HT1080 (cell line): Measurements from ENCODE around the gene HOXC9. TPM values are rescaled to one million over a fixed set of nuclear protein-coding genes. Genes with fewer than 3 reads are reported as not detected.

Source experiments
- DNase-seq: peaks from one replicate; pipeline ENCODE4 v3.0.0-alpha.2; 2015; ENCODE audit warnings: low read depth
- total RNA-seq: library from RNA; depleted of rRNA; stranded (reverse); fragments of >200 nt; shearing (Covaris generic); gene quantifications from 2 replicates; pipeline ENCODE4 v1.2.3, GENCODE V29; 2014

HOXC9 gene
- total RNA-seq, 1 experiment from 2014 or later: 12.2 TPM

- DNase-seq: no peak
These were observed 25.8 kb downstream of the HOXC9 start for GRCh38 chr12:54025499-54026405.

- DNase-seq: no peak
These were observed 26.9 kb downstream of the HOXC9 start for GRCh38 chr12:54026640-54027441.

GRCh38 chr12:54027442-54027786 lies 27.5 kb downstream of the HOXC9 start:
- no peak for DNase-seq

DNA sequence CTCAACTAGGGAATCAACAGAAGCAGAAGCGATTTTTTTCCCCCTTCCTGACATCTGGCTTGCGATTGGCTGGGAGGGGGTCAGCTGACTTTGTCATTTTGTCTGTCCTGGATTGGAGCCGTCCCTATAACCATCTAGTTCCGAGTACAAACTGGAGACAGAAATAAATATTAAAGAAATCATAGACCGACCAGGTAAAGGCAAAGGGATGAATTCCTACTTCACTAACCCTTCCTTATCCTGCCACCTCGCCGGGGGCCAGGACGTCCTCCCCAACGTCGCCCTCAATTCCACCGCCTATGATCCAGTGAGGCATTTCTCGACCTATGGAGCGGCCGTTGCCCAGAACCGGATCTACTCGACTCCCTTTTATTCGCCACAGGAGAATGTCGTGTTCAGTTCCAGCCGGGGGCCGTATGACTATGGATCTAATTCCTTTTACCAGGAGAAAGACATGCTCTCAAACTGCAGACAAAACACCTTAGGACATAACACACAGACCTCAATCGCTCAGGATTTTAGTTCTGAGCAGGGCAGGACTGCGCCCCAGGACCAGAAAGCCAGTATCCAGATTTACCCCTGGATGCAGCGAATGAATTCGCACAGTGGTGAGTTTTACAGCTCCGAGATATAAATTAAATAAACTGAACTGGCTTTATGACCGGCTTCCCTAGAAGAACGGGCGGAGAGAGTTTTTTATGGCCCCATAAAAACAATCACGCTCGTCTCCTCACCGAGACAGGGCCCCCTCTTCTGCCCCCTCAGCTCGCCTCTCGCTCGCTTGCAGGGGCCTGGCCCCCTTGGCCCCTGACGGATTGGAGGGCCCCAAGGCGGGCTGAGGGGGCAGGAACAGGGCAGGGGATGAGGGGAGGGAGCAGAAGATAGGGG lies 28.6 kb downstream of the HOXC9 start, which contains the start of gene HOXC6:
Gene HOXC6 (plus strand): TSS at position 127 of the 888 bp plus-strand sequence. CDS start 82 bp downstream, at position 209.
- no peak for DNase-seq

DNA sequence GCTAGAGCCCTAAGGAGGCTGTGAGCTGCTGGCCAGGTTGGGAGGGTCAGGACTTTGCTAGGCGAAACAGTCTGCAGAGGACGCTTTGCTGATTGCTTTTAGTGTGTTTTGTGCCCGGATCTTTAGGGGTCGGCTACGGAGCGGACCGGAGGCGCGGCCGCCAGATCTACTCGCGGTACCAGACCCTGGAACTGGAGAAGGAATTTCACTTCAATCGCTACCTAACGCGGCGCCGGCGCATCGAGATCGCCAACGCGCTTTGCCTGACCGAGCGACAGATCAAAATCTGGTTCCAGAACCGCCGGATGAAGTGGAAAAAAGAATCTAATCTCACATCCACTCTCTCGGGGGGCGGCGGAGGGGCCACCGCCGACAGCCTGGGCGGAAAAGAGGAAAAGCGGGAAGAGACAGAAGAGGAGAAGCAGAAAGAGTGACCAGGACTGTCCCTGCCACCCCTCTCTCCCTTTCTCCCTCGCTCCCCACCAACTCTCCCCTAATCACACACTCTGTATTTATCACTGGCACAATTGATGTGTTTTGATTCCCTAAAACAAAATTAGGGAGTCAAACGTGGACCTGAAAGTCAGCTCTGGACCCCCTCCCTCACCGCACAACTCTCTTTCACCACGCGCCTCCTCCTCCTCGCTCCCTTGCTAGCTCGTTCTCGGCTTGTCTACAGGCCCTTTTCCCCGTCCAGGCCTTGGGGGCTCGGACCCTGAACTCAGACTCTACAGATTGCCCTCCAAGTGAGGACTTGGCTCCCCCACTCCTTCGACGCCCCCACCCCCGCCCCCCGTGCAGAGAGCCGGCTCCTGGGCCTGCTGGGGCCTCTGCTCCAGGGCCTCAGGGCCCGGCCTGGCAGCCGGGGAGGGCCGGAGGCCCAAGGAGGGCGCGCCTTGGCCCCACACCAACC lies 29.8 kb downstream of the HOXC9 start:
- DNase-seq: no peak

DNA sequence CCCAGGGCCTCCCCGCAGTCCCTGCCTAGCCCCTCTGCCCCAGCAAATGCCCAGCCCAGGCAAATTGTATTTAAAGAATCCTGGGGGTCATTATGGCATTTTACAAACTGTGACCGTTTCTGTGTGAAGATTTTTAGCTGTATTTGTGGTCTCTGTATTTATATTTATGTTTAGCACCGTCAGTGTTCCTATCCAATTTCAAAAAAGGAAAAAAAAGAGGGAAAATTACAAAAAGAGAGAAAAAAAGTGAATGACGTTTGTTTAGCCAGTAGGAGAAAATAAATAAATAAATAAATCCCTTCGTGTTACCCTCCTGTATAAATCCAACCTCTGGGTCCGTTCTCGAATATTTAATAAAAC lies 30.5 kb downstream of the HOXC9 start:
- DNase-seq: no peak

DNA sequence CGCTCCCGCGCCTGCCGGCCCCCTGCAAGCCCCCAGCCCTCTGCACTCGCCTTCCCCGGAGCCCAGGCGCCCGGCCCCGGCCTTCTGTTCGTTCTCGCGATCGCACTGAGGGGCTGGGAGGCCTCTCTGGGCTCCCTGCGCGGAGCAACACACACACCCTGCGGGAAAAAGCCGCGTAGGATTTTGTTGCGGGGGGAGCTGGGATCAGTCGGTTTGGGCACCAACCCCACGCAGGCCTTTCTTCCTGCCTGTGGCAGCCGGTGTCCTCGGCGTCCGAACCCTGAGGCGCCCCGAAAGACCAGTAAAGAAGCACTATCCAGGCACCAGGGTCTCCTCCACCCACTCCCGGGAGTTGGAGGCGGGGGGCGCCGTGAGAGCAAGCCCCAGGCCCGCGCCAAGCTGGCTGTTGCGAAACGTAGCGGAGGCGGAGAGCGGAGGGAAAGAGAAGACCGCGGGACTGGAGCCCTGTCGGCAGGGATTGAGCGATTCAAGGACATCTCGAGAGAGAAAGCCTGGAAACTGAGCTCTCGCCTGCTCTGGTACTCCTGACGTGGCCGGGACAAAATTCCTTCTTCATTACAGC lies 31.0 kb downstream of the HOXC9 start:
- DNase-seq: no peak

GRCh38 chr12:54031480-54031879 lies 31.5 kb downstream of the HOXC9 start:
- no peak for DNase-seq

DNA sequence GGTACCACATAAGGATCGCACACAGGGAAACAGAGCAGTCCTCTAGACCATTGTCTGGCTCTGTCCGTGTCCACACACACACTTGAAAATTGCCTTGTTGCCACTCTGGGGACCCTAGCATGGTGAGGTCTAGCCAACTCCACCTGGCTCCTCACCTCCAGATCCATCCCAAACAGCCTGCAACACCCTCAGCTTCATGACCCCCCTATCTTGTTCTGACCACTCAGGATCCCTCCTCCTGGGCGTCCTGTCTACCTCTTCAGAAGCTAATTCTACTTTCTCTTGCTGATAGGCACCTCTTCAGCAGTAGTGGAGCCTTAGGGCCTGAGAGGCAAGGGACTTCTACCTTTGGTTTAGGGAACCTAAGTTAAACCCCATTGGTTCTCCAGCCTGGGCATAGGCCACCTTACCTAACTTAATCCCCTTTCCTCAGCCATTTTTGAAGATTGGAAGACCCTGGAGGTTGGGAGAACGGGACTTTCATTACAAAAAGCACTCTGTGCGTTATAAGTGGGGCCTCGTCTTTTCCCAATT lies 32.2 kb downstream of the HOXC9 start:
- DNase-seq: no peak

DNA sequence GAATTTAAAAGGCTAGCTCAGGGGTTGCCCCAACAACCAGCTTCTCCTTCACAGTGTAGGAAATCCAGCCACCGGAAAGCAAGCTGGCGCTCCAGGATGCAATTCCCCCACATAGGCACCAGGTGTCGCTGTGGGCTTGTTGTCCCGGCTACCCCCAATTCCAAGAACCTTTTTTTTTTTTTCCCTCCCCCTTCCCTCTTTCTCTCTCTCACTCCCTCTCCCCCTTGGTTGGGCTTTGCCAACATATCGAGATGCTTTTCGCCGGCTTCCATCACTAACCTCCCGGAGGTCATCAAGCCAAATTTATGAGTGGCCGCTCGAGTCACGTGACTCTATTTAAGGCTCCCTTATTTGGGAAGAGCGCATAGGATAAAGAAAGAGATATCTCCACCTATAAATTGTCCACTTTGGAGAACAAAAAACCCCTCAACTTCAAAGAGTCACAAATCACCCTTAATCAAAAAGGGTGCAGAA lies 32.7 kb downstream of the HOXC9 start, which contains the start of gene HOXC5:
Gene HOXC5 (plus strand): TSS at position 424 of the 474 bp plus-strand sequence. CDS start 73 bp downstream, outside the sequence.
- DNase-seq: peak; percentile 90

DNA sequence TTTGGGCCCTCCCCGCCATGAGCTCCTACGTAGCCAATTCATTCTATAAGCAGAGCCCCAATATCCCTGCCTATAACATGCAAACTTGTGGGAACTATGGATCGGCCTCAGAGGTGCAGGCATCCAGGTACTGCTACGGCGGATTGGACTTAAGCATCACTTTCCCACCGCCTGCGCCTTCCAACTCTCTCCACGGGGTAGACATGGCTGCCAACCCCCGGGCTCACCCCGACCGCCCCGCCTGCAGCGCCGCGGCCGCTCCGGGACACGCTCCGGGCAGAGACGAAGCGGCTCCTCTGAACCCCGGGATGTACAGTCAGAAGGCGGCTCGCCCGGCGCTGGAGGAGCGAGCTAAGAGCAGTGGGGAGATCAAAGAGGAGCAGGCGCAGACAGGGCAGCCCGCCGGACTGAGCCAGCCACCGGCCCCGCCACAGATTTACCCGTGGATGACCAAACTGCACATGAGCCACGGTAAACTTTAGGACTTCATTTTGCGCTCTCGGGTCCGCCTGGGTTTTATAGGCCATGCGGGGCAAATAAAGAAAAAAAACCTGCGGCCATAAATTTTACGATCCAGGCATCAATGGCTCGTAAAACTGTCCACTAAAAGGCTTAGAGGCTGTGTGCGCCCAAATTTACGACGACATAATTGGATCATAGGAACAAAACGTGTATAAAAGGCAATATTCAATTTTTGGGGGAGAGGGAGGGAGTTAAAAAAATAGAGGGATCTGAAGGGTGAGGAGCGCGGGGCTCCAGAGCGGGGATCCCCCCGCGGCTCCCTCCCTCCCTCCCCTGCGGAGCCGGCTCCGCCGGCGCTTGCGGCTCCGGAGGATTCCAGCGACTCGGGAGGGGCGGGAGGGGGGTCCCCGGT lies 33.4 kb downstream of the HOXC9 start:
- DNase-seq: peak; percentile 54

DNA sequence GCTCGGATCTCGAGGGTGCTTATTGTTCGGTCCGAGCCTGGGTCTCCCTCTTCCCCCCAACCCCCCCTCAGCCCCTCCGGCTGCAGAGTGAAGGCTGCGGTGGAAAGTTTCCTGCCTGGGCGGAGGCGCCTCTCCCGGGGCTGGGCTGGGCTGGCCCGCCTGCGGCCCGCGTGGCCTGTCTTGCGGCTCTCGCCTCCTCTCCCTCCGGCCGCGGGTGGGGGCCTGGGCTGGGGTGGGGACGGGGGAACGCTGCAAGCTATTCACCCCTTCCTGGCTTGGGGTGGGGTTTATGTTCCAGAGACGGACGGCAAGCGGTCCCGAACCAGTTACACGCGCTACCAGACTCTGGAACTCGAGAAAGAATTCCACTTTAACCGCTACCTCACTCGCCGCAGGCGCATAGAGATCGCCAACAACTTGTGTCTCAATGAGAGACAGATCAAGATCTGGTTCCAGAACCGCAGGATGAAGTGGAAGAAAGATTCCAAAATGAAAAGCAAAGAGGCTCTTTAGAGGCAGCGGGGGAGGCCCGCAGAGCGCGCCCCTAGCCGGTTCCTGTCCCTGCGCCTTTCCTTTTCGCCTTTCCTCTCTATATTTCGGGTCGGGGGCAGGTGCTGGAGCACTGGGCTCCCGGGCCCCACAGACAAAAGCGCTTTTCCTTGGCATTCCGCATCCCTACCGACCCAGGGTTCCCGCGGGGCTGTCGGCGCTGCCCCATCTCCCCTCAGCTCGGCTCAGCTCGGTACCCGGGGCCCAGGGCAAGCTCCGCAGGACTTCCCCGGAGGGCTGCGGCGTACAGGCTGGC lies 34.2 kb downstream of the HOXC9 start:
- no peak for DNase-seq

DNA sequence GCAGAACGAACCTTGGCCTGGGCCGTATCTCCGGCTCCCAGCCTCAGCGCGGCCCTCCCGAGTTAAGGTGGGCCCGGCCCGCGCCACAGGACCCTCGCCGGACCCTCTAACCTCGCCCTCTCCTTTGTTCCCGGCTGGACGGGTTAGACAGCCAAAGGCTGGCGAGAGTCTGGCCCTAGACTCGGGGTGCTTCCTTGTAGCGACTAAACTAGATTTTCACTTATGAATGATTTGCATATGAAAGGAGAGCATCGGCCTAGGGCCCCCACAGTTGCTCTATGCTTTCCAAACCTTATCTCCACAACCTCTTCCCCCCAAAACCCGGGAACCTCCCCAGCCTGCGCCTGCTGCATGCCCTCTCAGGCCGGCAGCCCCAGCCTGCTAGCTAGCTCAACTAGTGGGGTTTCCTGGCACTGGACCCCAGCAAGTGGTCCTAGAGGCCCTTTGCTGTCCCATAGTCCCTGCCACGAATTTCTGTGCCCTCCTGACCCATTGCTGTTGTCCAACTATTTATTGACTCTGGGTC lies 34.9 kb downstream of the HOXC9 start:
- DNase-seq: no peak

DNA sequence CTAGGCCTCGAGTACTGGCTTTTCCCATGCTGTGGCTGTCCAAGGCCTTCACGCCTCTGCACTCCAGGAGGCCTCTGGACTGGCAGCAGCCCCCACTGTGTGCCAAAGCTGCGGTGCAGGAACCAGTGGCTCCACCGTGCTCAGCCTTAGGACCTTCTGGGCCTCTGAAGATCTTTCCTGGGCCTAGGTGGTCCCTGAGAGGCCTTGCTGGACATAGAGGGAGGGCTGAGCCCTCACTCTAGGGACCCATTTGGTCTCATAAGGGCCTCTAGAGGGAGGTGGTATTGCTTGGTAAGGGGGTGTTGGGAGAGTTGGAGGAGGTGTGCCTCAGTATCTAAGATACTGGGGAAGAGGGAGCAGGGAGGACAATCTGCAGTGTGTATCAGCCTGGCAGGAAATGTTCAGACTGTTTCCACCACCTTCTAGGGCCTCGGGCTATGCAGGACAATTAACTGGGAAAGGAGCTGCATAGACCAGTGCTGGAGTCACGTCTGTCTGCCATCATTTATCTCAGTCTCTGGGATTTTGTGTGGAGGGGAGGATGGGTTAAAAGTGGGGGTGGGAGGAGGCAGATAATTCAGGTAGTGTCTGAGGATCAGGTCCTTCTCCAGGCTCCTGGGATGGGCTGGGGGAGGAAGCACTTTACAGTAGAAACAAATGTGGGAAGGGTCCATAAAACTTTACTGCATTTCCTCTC lies 35.8 kb downstream of the HOXC9 start:
- no peak for DNase-seq

DNA sequence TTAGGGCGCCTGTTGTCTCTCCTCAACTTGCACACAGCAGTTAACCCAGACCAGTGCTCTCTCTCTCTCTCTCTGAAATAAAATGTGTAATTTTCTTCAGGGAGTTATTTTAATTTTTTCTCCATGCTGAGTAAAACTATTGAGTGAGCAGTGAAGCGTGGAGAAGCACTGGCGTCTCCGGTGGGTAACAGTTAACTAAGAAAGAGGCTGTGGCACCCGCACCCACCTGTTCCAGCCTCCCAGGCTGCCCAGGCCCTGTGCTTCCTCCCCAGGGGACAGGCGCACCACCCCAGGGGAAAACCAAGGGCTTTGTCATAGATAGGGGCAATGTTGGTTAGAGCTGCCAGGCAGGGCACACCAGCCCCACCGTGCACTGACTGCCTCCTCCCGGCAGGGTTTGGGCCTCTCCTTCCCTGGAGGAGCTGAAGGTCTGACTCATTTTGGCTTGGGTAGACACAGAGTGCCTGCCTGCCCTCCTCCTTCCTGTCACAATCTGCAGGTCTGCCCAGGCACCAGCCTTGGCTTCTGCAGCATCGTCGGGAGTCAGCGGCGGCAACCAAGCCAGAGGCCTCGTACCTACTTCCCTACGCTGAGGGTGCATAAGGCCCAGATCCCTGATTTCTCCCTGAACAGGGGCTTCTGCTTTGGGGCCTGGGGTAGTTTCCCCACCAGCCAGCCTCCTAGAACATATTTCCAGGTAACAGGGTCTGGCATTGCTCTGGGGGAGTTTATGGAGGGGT lies 36.8 kb downstream of the HOXC9 start:
- peak; percentile 77 for DNase-seq
